Stomach (tissue), 4 donors: ENCODE results near the gene ARHGEF4.

Experiments
- POLR2A ChIP-seq, 4 donors: fragments of 450-650 bp; IDR thresholded peaks; one replicate each; pipeline ENCODE4 v1.6.1; 2016; ENCODE audit warnings: antibody characterized with exemption in 4 of 4, control low read depth in 2 of 4, mild to moderate bottlenecking in 1 of 4, moderate library complexity in 1 of 4
- TF ChIP-seq, protein P1 (sequence below), 7 experiments: fragments of 450-650 bp in 4 of 7; fragments of 200-600 bp in 3 of 7; sonication (generic) in 3 of 7; IDR thresholded peaks; one replicate each; pipeline ENCODE4 v1.5.1; 2016 to 2019; ENCODE audit warnings: antibody characterized with exemption in 7 of 7, control low read depth in 2 of 7, mild to moderate bottlenecking in 1 of 7

DNA sequence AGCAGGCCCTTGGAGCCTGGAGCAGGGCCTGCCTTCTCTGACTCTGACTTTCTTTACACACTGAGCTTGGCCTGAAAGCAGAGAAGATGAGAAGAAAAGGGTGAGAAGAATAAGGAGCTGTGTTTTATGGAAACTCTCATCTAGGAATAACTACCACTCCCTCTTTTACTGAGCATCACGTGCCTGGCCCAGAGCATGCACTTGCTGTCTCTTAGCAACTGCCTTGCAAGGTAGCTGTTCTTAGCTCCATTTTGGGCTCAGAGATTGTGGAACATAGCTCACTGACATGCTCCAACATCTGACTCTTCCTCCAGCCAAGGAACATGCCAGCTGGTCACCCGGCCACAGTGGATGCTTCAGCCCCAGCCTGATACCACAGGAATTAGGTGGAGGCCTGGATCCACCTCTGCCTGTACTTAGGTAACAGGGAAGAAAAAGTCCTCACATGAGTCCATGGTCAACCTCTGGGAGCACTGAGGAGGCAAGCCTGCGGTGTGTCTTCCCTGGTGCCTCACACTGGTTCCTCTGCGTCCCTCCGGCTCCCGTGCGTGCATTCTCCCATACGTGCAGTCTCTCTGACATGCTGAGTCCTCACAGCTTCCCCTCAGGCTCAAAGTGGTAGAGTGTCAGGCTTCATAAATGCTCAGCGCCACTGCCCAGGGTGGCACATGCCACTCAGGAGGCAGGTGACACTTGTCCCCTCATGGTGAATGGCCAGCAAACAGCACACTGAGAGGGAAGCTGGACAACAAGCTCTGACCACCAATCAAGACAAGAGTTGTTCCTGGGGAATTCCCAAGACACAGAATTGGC, 45.7 kb upstream of the ARHGEF4 start:
- TF ChIP-seq POLR2A (IDR thresholded peaks at IDR 0.05) = no peak
- TF ChIP-seq, protein P1, sequence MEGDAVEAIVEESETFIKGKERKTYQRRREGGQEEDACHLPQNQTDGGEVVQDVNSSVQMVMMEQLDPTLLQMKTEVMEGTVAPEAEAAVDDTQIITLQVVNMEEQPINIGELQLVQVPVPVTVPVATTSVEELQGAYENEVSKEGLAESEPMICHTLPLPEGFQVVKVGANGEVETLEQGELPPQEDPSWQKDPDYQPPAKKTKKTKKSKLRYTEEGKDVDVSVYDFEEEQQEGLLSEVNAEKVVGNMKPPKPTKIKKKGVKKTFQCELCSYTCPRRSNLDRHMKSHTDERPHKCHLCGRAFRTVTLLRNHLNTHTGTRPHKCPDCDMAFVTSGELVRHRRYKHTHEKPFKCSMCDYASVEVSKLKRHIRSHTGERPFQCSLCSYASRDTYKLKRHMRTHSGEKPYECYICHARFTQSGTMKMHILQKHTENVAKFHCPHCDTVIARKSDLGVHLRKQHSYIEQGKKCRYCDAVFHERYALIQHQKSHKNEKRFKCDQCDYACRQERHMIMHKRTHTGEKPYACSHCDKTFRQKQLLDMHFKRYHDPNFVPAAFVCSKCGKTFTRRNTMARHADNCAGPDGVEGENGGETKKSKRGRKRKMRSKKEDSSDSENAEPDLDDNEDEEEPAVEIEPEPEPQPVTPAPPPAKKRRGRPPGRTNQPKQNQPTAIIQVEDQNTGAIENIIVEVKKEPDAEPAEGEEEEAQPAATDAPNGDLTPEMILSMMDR (IDR thresholded peaks at IDR 0.05) = no peak
